Nephron (organoid): ENCODE results near the gene DHX57.

ENCODE experiments used
- H3K27ac Mint-ChIP-seq, 3 experiments: 2 replicates each; pipeline ENCODE4 v1.8.0; 2020; ENCODE audit warnings: mixed read lengths in 3 of 3, mild to moderate bottlenecking in 2 of 3, moderate library complexity in 1 of 3
- H3K27me3 Mint-ChIP-seq: 2 replicates; pipeline ENCODE4 v1.8.0; 2021; ENCODE audit warnings: low read depth, mild to moderate bottlenecking, moderate library complexity, mixed read lengths
- H3K36me3 Mint-ChIP-seq: 2 replicates; pipeline ENCODE4 v1.8.0; 2020; ENCODE audit warnings: low read depth, mixed read lengths
- H3K4me1 Mint-ChIP-seq: 2 replicates; pipeline ENCODE4 v1.8.0; 2020; ENCODE audit warnings: mixed read lengths
- H3K4me3 Mint-ChIP-seq, 3 experiments: 2 replicates each; pipeline ENCODE4 v1.8.0; 2020; ENCODE audit warnings: mild to moderate bottlenecking in 3 of 3, mixed read lengths in 3 of 3, moderate library complexity in 2 of 3
- H3K9me3 Mint-ChIP-seq: 2 replicates; pipeline ENCODE4 v1.8.0; 2020; ENCODE audit warnings: mixed read lengths
- CTCF ChIP-seq, 3 experiments: fragments of 200-600 bp; sonication (generic); IDR thresholded peaks; one replicate each; pipeline ENCODE4 v1.5.0; 2021; ENCODE audit warnings: antibody characterized with exemption in 3 of 3; ENCODE audit not compliant: unreplicated experiment in 3 of 3

Gene DHX57

DNA sequence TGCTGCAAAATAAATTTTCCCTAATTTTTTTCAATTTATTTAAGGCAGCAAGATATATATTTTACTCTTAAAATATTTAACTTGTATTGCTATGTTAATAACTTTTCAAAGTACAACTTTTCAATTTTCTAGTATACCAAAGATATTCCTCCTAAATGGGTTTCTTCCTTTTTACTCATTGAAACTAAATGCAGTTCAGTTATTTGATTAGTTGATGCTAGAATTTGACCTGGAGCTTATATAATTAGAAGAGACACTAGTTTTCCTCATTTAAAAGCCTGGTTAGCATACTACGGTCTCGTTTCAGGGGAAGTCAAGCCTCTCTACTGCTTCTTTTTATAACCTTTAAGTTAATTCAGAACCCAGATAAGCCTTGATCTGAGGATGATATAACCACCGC is 13.8 kb upstream of the DHX57 start, which contains the start of gene ARHGEF33:
ARHGEF33 (plus strand) TSS at position 301 of the 400 bp plus-strand sequence. CDS start 29,573 bp downstream, outside the sequence.
- Mint-ChIP-seq H3K4me1 (no peaks in the 10 kb centered on the region), H3K4me3 (no peak within 1 kb of the TSS), H3K36me3 (peaks cover 4% of the 10 kb centered on the region), H3K27me3 (no peaks in the 10 kb centered on the region), H3K9me3 (no peaks in the 10 kb centered on the region), H3K27ac (no peak within 1 kb of the TSS)
- TF ChIP-seq CTCF (IDR thresholded peaks at IDR 0.05; ENCODE audit: unreplicated experiment in 3 of 3), result no peak

GRCh38 chr2:38889045-38889444 is 13.3 kb upstream of the DHX57 start:
- Mint-ChIP-seq H3K27ac (no peak overlapping the region), H3K36me3 (peaks cover 4% of the 10 kb centered on the region), H3K4me3 (no peak overlapping the region), H3K27me3 (no peaks in the 10 kb centered on the region), H3K9me3 (no peaks in the 10 kb centered on the region), H3K4me1 (no peaks in the 10 kb centered on the region)
- no peak for TF ChIP-seq CTCF (IDR thresholded peaks at IDR 0.05; ENCODE audit: unreplicated experiment in 3 of 3)

GRCh38 chr2:38887902-38888554 is 12.3 kb upstream of the DHX57 start:
- peaks cover 6% of the 10 kb centered on the region for H3K36me3 Mint-ChIP-seq
- no peaks in the 10 kb centered on the region for H3K9me3 Mint-ChIP-seq
- no peak overlapping the region for H3K4me3 Mint-ChIP-seq
- no peak for TF ChIP-seq CTCF (IDR thresholded peaks at IDR 0.05; ENCODE audit: unreplicated experiment in 3 of 3)
- H3K27ac Mint-ChIP-seq, result no peak overlapping the region
- H3K4me1 Mint-ChIP-seq, result no peaks in the 10 kb centered on the region
- no peaks in the 10 kb centered on the region for H3K27me3 Mint-ChIP-seq

DNA sequence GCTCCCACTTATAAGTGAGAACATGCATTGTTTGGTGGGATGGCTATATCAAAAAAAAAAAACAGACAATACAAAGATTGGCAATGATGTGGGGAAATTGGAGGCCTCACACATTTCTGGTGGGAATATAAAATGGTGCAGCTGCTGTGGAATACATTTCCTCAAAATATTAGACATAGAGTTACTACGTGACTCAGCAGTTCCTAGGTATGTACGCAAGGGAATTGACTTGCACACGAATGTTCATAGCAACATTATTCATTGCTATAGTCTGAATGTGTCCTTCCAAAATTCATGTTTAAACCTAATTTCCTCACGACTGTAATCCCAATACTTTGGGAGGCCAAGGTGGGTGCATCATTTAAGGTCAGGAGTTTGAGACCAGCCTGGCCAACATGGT is 11.6 kb upstream of the DHX57 start:
- no peak overlapping the region for H3K27ac Mint-ChIP-seq

GRCh38 chr2:38886063-38886462 is 10.3 kb upstream of the DHX57 start:
- Mint-ChIP-seq H3K9me3 (no peaks in the 10 kb centered on the region), H3K36me3 (peaks cover 12% of the 10 kb centered on the region), H3K27ac (no peak overlapping the region), H3K4me3 (no peak overlapping the region), H3K4me1 (no peaks in the 10 kb centered on the region), H3K27me3 (no peaks in the 10 kb centered on the region)
- no peak for TF ChIP-seq CTCF (IDR thresholded peaks at IDR 0.05; ENCODE audit: unreplicated experiment in 3 of 3)

More for the DNA sequence above, 11.6 kb upstream of the DHX57 start:
- TF ChIP-seq CTCF (IDR thresholded peaks at IDR 0.05; ENCODE audit: unreplicated experiment in 3 of 3), result no peak
- H3K4me1 Mint-ChIP-seq, result no peaks in the 10 kb centered on the region
- H3K36me3 Mint-ChIP-seq, result peaks cover 9% of the 10 kb centered on the region
- H3K9me3 Mint-ChIP-seq, result no peaks in the 10 kb centered on the region
- H3K27me3 Mint-ChIP-seq, result no peaks in the 10 kb centered on the region
- no peak overlapping the region for H3K4me3 Mint-ChIP-seq

GRCh38 chr2:38876407-38876806 is 673 bp upstream of the DHX57 start:
- Mint-ChIP-seq H3K27ac (peak overlapping the region; percentile 81 to 85 (median 84)), H3K4me1 (peaks cover 23% of the 10 kb centered on the region), H3K27me3 (no peaks in the 10 kb centered on the region), H3K4me3 (peak overlapping the region; percentile 96 to 98 (median 96)), H3K9me3 (peaks cover 14% of the 10 kb centered on the region), H3K36me3 (peaks cover 25% of the 10 kb centered on the region)
- no peak for TF ChIP-seq CTCF (IDR thresholded peaks at IDR 0.05; ENCODE audit: unreplicated experiment in 3 of 3)
